Measurements from ENCODE around the gene SF3A2.

DNA sequence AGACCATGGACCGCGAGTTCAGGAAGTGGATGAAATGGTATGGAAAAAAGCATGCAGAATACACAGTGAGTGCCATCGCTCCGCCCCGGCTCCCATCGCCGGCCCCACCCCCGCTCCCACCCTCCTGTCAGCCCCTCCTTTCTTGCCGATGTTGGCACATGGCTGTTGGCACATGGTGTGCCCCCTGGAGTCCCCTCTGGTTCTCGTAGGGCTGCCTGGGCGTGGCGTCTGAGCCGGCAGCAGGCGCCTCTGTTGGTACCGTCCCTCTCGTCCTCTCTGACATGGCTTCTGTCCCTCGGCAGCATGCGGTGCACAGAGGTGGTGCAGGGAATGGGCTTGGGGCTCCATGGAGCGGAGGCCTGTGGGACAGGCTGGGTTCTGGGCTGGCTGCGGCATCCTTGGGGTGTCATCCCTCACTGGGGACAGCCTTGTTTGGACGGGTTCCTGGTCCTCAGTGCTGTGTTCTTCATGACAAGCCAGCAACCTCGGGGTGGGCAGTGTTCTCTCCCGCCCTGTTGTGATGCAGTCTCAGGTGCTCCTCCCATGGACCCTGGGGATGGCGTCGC, 42.0 kb upstream of the SF3A2 start:
- TF ChIP-seq, protein P1, sequence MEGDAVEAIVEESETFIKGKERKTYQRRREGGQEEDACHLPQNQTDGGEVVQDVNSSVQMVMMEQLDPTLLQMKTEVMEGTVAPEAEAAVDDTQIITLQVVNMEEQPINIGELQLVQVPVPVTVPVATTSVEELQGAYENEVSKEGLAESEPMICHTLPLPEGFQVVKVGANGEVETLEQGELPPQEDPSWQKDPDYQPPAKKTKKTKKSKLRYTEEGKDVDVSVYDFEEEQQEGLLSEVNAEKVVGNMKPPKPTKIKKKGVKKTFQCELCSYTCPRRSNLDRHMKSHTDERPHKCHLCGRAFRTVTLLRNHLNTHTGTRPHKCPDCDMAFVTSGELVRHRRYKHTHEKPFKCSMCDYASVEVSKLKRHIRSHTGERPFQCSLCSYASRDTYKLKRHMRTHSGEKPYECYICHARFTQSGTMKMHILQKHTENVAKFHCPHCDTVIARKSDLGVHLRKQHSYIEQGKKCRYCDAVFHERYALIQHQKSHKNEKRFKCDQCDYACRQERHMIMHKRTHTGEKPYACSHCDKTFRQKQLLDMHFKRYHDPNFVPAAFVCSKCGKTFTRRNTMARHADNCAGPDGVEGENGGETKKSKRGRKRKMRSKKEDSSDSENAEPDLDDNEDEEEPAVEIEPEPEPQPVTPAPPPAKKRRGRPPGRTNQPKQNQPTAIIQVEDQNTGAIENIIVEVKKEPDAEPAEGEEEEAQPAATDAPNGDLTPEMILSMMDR (IDR thresholded peaks at IDR 0.05; ENCODE audit: low read length) = no peak
- no peak for TF ChIP-seq EZH2 (IDR thresholded peaks at IDR 0.05; ENCODE audit: borderline replicate concordance, low read length)
